AG10803 (cell line): ENCODE measurements around the gene TTLL11.
"Not testable (repeated sequence)": the region's sequence is repeated elsewhere in the genome, so short reads cannot be mapped to it uniquely, and the experiment has no call there.

Experiments
- DNase-seq: peaks from one replicate; pipeline ENCODE4 v3.0.0; 2010; ENCODE audit warnings: low read depth
- H3K4me3 ChIP-seq: 2 replicates; pipeline ENCODE4 v1.5.1; 2011; ENCODE audit warnings: mild to moderate bottlenecking, low read length, control low read depth
- CTCF ChIP-seq: conservative IDR thresholded peaks from 2 replicates; pipeline ENCODE4 v1.5.1; 2011; ENCODE audit warnings: mild to moderate bottlenecking, low read length, control low read depth, inconsistent platforms

Gene TTLL11

GRCh38 chr9:122076117-122076516, 17.0 kb downstream of the TTLL11 start:
- no peak overlapping the region for H3K4me3 ChIP-seq
- no peak for TF ChIP-seq CTCF
- no peak for DNase-seq

GRCh38 chr9:122075135-122076030, 17.7 kb downstream of the TTLL11 start:
- no peak for TF ChIP-seq CTCF
- H3K4me3 ChIP-seq, result no peak overlapping the region
- peak; percentile 62 for DNase-seq

GRCh38 chr9:122071715-122072114, 21.4 kb downstream of the TTLL11 start:
- DNase-seq, result peak; percentile 47
- no peak overlapping the region for H3K4me3 ChIP-seq
- no peak for TF ChIP-seq CTCF

GRCh38 chr9:122070728-122071515, 22.2 kb downstream of the TTLL11 start:
- TF ChIP-seq CTCF, result no peak
- H3K4me3 ChIP-seq, result no peak overlapping the region
- no peak for DNase-seq

- DNase-seq, H3K4me3 ChIP-seq: not testable (repeated sequence)
Observed at GRCh38 chr9:122066680-122067079, 26.4 kb downstream of the TTLL11 start.

- no peak overlapping the region for H3K4me3 ChIP-seq
- no peak for TF ChIP-seq CTCF
- no peak for DNase-seq
Observed at GRCh38 chr9:122065923-122066629, 27.0 kb downstream of the TTLL11 start.

- H3K4me3 ChIP-seq, result no peak overlapping the region
- no peak for DNase-seq
- no peak for TF ChIP-seq CTCF
Observed at GRCh38 chr9:122060481-122060880, 32.6 kb downstream of the TTLL11 start.
